ENCODE results near the gene PCDHAC2.
A peak's percentile ranks its signal among the peaks of the same experiment; 100 is the strongest.

Gene PCDHAC2

DNA sequence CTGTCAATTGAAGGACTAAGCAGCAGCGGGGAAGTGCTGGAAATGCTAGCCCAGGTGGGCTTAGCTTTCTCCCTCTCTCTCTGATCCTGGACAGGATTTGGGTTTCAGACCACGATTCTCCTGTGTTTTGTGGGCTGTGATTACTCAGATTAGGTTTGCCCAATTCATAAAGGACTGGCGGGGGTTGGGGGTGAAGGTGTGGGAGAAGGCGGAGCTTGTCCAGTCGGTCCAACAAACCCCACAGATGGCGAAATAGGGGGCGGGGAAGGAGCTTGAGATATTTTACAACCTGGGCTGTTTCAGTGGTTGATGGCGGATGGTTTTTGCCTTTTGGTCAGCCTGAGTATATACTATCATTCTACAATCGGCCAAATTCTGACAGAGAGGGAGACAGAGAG, 35.2 kb downstream of the PCDHAC2 start:
- Histone ChIP-seq H3K36me3 (ENCODE audit: insufficient read depth, low read length) (no peaks in the 10 kb centered on the region), H3K4me1 (ENCODE audit: insufficient read depth, low read length) (peaks cover 32% of the 10 kb centered on the region), H3K9me3 (ENCODE audit: control insufficient read depth, insufficient read depth, low read length) (no peaks in the 10 kb centered on the region), H3K9ac (ENCODE audit: low read depth, low read length) (peak overlapping the region; percentile 80)

DNA sequence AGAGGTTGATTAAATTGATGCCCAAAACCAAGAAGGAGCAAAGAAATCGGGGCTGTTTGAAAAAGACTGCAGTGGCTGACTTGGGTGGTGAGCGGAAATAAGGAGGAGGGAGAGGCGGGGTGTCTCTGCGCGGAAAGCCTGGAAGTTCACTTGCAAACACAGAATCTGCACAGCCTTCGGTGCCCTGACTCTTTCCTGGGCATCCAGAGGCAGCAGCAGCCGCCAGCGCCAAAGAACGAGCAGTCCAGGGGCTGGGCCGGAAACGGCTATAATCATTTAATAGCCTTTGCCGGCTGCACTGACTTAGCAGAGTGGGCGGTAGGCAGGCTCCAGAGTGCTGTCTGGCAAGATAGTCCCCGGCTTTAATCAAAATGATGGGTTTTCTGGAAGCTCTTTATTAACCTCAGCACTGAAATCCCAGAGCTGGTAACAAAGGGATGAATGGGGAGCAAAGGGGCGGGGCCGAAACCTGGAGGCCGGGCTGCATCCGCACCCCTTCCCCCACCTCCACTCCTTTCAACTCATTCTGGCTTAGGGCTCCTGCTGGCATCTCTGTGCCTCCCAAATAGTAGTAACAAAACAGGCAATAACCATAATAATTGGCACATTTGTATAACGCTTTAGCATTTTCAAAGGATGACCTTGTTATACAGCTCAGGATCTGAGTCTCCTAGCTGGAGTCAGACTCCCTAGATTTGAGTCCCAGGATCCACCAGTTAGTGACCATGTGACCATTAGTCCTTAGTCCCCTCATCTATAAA, 35.7 kb downstream of the PCDHAC2 start:
- peaks cover 32% of the 10 kb centered on the region for H3K4me1 ChIP-seq (ENCODE audit: insufficient read depth, low read length)
- no peaks in the 10 kb centered on the region for H3K36me3 ChIP-seq (ENCODE audit: insufficient read depth, low read length)
- H3K9ac ChIP-seq (ENCODE audit: low read depth, low read length): peak overlapping the region; percentile 80
- no peaks in the 10 kb centered on the region for H3K9me3 ChIP-seq (ENCODE audit: control insufficient read depth, insufficient read depth, low read length)

DNA sequence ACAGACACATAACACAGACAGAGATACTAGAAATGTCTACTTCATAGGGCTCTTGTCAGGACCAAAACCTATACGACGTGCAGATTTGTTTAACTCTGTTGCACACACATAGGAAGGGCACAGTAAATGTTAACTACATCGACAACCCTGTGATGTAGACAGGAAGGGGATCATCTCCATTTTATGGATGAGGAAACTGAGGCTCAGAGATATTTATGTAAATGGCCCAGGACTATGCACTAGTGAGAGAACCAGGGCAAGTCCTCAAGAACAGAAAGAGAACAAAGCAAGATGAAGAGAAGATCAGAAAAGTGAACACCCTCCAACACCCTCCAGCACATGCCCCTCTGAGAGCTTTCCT, 36.3 kb downstream of the PCDHAC2 start:
- peak overlapping the region; percentile 80 for H3K9ac ChIP-seq (ENCODE audit: low read depth, low read length)

DNA sequence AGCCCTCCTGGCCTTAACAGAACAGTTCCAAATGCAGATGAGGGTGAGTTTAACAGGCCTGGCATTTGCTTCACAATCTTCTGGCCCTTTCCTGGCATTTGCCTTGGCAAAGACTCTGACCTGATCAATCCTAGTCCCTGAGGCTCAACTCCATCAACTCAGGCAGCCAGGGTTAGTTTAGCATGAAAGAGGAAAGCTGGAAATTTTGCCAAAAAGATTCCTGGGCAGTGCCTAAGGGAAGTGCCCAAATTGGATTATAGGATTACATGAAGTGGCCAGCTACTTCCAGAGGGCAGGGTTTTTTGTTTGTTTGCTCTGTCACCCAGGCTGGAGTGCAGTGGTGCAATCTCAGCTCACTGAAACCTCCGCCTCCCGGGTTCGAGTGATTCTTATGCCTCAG, 36.8 kb downstream of the PCDHAC2 start:
- peak overlapping the region; percentile 80 for H3K9ac ChIP-seq (ENCODE audit: low read depth, low read length)
- H3K4me1 ChIP-seq (ENCODE audit: insufficient read depth, low read length): peaks cover 32% of the 10 kb centered on the region
- H3K9me3 ChIP-seq (ENCODE audit: control insufficient read depth, insufficient read depth, low read length): no peaks in the 10 kb centered on the region
- no peaks in the 10 kb centered on the region; the same call in 1 of the 2 replicates for H3K36me3 ChIP-seq (ENCODE audit: insufficient read depth, low read length)

More for the DNA sequence above, 36.3 kb downstream of the PCDHAC2 start:
- peaks cover 32% of the 10 kb centered on the region for H3K4me1 ChIP-seq (ENCODE audit: insufficient read depth, low read length)
- H3K9me3 ChIP-seq (ENCODE audit: control insufficient read depth, insufficient read depth, low read length): no peaks in the 10 kb centered on the region
- H3K36me3 ChIP-seq (ENCODE audit: insufficient read depth, low read length): no peaks in the 10 kb centered on the region

DNA sequence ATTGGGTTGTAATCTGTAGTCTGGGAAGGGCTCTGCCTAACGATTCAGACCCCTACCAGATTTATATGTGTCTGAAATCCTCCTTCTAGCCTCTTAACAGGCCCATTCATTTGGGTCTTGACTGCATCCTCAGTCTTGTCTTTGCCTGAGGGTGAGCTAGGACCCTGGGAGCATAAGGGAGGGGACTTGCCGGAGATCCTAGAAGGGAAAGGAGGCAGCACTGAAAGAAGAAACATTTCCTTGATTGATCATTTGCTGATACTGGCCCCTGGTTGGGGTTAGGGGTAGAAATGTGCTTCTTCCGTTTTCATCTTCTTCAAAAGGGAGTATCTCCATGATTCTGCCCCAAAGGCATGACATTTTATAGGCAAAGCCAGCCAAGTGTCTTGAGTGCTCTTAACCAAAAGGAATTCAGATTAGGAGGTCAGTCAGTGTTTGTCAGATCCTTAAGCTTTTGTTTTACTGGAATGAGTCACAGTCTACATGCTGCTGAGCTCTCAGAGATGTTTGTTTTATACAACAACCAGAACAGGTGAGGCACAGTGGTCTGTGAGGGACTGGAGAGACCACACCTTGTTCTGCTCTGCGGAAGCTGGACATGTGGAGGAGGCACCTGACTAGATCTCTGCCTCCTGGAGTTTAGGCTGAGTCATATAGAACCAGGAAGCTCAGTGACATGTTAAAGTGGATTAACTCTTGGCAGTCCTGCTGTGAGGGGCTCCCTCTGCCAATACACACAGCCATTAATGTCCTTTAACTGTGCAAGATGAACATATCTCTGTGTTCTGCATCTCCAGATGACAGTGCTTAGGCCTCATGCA, 37.7 kb downstream of the PCDHAC2 start:
- Histone ChIP-seq H3K36me3 (ENCODE audit: insufficient read depth, low read length) (no peaks in the 10 kb centered on the region; the same call in 1 of the 2 replicates), H3K9me3 (ENCODE audit: control insufficient read depth, insufficient read depth, low read length) (no peaks in the 10 kb centered on the region), H3K4me1 (ENCODE audit: insufficient read depth, low read length) (peaks cover 28% of the 10 kb centered on the region), H3K9ac (ENCODE audit: low read depth, low read length) (peak overlapping the region; percentile 21)

DNA sequence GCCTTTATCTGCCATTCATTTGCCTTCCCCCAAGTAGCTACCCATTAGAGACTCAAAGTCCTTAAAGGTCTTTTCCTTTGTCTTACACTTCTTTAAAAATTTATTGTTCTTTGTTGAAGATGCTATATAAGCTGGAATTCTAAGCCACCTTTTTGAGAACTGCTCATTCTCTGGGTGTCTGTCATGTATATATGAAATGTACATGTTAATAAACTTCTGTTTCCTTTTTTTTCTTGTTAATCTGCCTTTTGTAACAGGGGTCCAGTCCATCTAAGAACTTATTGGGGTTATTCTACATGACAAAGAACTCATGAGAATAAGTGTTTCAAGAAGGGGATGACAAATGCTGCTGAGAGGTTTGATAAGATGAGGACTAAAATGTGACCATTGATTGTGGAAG, 41.5 kb downstream of the PCDHAC2 start:
- H3K9me3 ChIP-seq (ENCODE audit: control insufficient read depth, insufficient read depth, low read length): no peaks in the 10 kb centered on the region
- peaks cover 5% of the 10 kb centered on the region; the same call in 1 of the 2 replicates for H3K36me3 ChIP-seq (ENCODE audit: insufficient read depth, low read length)
- peaks cover 20% of the 10 kb centered on the region for H3K4me1 ChIP-seq (ENCODE audit: insufficient read depth, low read length)
- H3K9ac ChIP-seq (ENCODE audit: low read depth, low read length): no peak overlapping the region

DNA sequence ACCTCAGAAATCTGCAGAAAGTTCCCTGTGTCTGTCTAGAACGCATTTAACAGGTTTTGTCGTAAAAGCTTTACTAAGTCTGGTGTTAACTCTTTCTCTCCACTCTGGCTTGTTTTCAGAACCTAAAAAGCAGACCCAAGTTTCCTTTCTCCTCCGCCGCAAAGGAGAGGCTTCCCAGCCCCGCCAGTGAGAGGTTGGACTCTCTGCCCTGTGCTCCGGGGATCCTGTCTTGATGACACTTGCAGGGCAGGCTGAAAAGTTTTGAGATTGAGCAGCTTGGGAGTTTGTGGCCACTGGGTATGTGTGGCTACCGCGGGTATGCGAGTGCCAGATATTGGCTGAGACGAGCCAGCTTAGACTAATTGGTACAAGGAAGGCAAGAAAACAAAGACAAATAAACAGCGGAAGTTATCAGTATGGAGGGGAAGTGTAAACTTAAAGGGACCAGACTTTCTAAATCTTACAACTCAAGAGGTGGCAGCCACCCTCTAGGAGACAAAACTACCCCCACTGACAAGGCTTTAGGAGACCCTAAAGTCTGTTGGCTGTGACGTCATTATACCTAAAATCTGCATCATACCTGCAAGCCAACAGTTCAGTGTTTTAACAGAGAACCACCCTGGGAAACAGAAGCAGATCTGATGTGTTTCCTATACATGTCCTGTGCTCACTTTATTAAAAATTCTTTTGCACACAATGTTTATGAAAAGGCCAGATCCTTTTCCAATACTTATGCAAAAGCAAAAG, 43.9 kb downstream of the PCDHAC2 start:
- no peak overlapping the region for H3K9ac ChIP-seq (ENCODE audit: low read depth, low read length)
- H3K4me1 ChIP-seq (ENCODE audit: insufficient read depth, low read length): no peaks in the 10 kb centered on the region
- H3K36me3 ChIP-seq (ENCODE audit: insufficient read depth, low read length): peaks cover 5% of the 10 kb centered on the region; the same call in 1 of the 2 replicates
- H3K9me3 ChIP-seq (ENCODE audit: control insufficient read depth, insufficient read depth, low read length): no peaks in the 10 kb centered on the region

DNA sequence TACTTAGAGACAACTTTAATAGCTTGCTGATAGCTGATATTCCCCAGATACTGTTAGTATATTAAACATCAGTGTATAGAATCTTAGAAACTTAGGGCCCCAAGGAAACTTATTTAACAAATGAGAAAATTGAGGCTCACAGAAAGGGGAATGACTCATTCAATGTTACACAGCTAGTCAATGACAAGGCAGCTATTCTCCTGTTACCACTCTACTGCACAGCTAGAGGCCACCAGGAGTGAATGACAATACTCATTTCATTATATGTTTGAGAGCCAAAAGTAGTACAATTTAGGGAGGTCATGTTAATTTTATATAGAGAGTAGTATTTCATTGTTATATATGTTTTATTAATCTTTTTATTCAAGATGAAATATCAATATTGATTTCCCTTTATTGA, 51.7 kb downstream of the PCDHAC2 start:
- Histone ChIP-seq H3K36me3 (ENCODE audit: insufficient read depth, low read length) (no peaks in the 10 kb centered on the region), H3K9ac (ENCODE audit: low read depth, low read length) (no peak overlapping the region), H3K4me1 (ENCODE audit: insufficient read depth, low read length) (peaks cover 3% of the 10 kb centered on the region; the same call in 1 of the 2 replicates), H3K9me3 (ENCODE audit: control insufficient read depth, insufficient read depth, low read length) (no peaks in the 10 kb centered on the region)
